Mesothelial cell of epicardium (in vitro differentiated cells): ENCODE data around the gene SYT14. TPM values are rescaled to one million over a fixed set of nuclear protein-coding genes. Genes with fewer than 3 reads are reported as not detected.
"Not testable (repeated sequence)": the region's sequence is repeated elsewhere in the genome, so short reads cannot be mapped to it uniquely, and the experiment has no call there.

Source experiments
- DNase-seq, 2 experiments: peaks; one replicate each; pipeline ENCODE4 v3.0.0; 2021; ENCODE audit warnings: low spot score in 2 of 2; ENCODE audit not compliant: unreplicated experiment in 2 of 2
- H3K27ac Mint-ChIP-seq: 2 replicates; pipeline ENCODE4 v1.8.0; 2021; ENCODE audit warnings: mixed read lengths
- H3K27me3 Mint-ChIP-seq: 2 replicates; pipeline ENCODE4 v1.8.0; 2021; ENCODE audit warnings: low read depth, mixed read lengths
- H3K36me3 Mint-ChIP-seq: 2 replicates; pipeline ENCODE4 v1.8.0; 2021; ENCODE audit warnings: mixed read lengths
- H3K4me1 Mint-ChIP-seq: 2 replicates; pipeline ENCODE4 v1.8.0; 2021; ENCODE audit warnings: mixed read lengths
- H3K4me3 Mint-ChIP-seq: 2 replicates; pipeline ENCODE4 v1.8.0; 2021; ENCODE audit warnings: mild to moderate bottlenecking, moderate library complexity, mixed read lengths
- H3K9me3 Mint-ChIP-seq: 2 replicates; pipeline ENCODE4 v1.8.0; 2021; ENCODE audit warnings: mixed read lengths
- CTCF ChIP-seq: fragments of 200-600 bp; sonication (generic); IDR thresholded peaks from one replicate; pipeline ENCODE4 v1.5.0; 2021; ENCODE audit warnings: antibody characterized with exemption; ENCODE audit not compliant: unreplicated experiment
- total RNA-seq: library from RNA; stranded (reverse); gene quantifications from 3 replicates; pipeline ENCODE4 v1.2.1, GENCODE V29; 2021

Gene SYT14
- total RNA-seq, 1 donor from 2014 or later = 1.1 TPM

GRCh38 chr1:210174133-210174532 lies 236.1 kb downstream of the SYT14 start:
- no peaks in the 10 kb centered on the region for H3K27me3 Mint-ChIP-seq
- H3K36me3 Mint-ChIP-seq = no peaks in the 10 kb centered on the region
- H3K4me3 Mint-ChIP-seq = no peak overlapping the region
- no peak overlapping the region for H3K27ac Mint-ChIP-seq
- no peak for TF ChIP-seq CTCF
- no peak for DNase-seq
- no peaks in the 10 kb centered on the region for H3K9me3 Mint-ChIP-seq
- peaks cover 7% of the 10 kb centered on the region for H3K4me1 Mint-ChIP-seq

DNA sequence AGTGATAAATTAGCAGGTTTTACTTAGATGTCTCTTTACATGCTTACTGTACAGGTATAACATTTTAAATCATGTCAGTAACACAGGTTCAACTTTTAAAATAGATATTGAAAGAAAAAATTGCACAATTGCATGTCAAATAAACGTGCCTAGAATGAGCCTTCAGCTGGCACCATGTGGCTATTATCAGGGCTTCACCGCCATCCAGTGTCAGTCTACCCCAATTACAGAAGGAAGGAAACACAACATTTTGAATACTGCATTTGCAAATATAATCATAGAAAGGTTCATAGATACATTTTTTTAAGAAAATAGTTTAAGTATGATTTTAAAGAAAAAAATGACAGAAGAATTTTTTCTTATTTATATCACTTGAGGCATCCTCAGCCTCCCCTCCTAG lies 247.0 kb downstream of the SYT14 start:
- TF ChIP-seq CTCF = no peak
- no peaks in the 10 kb centered on the region for H3K4me1 Mint-ChIP-seq
- DNase-seq = no peak
- H3K9me3 Mint-ChIP-seq = no peaks in the 10 kb centered on the region
- H3K4me3 Mint-ChIP-seq = no peak overlapping the region
- H3K27ac Mint-ChIP-seq = no peak overlapping the region
- no peaks in the 10 kb centered on the region for H3K27me3 Mint-ChIP-seq
- H3K36me3 Mint-ChIP-seq = no peaks in the 10 kb centered on the region

DNA sequence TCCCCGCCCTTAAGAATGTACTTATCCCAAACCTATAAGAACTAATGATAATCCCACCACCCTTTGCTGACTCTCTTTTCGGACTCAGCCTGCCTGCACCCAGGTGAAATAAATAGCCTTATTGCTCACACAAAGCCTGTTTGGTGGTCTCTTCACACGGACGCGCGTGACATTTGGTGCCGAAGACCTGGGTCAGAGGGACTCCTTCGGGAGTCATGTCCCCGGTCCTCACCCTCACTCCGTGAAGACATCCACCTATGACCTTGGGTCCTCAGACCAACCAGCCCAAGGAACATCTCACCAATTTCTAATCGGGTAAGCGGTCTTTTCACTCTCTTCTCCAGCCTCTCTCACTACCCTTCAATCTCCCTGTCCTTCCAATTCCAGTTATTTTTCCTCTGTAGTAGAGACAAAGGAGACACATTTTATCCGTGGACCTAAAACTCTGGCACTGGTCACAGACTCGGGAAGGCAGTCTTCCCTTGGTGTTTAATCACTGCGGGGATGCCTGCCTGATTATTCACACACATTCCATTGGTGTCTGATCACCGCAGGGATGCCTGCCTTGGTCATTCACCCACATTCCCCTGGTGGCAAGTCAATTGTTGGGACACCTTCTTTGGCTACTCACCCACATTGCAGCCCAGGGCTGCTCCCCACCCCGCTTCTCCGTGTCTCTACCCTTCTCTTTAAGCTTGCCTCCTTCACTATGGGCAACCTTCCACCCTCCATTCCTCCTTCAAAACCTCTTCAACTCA lies 250.0 kb downstream of the SYT14 start:
- not testable (repeated sequence) for DNase-seq, H3K4me1 Mint-ChIP-seq, H3K27ac Mint-ChIP-seq, H3K27me3 Mint-ChIP-seq, H3K36me3 Mint-ChIP-seq, H3K4me3 Mint-ChIP-seq, H3K9me3 Mint-ChIP-seq

DNA sequence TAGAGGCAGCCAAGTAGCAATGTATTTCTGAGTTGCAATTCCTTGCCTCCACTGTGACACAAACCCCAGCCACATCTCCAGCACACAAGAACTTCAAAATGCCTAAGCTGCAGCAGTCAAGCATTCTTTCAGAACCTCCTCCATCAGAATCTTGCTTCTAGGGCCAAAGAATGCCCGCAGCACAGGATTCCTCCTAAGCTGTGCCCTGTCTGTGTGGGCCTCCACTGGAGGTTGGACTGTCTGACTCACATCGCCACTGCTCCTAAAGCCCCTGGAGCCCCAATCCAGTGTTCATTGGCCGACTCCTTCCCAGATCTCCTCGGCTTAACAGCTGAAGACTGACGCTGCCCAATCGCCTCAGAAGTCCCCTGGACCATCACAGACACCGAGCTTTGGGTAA lies 251.4 kb downstream of the SYT14 start:
- no peaks in the 10 kb centered on the region for H3K4me1 Mint-ChIP-seq
- H3K27me3 Mint-ChIP-seq = no peaks in the 10 kb centered on the region
- H3K9me3 Mint-ChIP-seq = no peaks in the 10 kb centered on the region
- H3K27ac Mint-ChIP-seq = no peak overlapping the region
- no peaks in the 10 kb centered on the region for H3K36me3 Mint-ChIP-seq
- TF ChIP-seq CTCF = no peak
- H3K4me3 Mint-ChIP-seq = no peak overlapping the region
- DNase-seq = no peak

DNA sequence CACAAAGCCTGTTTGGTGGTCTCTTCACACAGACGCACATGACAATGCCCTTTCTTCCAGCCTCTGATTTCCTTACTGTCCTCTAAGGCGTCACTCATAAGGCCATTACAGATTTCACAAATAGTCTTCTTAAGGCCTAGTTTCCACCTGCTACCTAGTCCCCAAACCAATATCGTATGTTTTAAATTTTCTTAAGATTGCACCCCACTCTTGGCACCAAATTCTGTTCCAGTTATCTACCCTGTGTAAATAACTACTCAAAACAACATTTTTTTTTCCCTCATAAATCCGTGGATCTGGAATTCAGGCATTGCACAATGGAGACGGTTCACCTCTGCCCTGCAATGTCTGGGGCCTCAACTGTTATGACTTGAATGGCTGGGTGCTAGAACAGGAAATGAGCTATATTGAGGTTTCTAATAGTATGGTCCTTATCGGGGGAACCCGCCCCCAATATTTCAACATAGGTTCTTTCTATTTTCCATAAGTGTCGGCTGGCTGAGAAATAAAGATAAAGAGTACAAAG lies 257.7 kb downstream of the SYT14 start:
- H3K36me3 Mint-ChIP-seq = peaks cover 8% of the 10 kb centered on the region
- no peak for DNase-seq
- no peaks in the 10 kb centered on the region for H3K9me3 Mint-ChIP-seq
- no peak overlapping the region for H3K27ac Mint-ChIP-seq
- no peak for TF ChIP-seq CTCF
- H3K27me3 Mint-ChIP-seq = peaks cover 4% of the 10 kb centered on the region
- no peaks in the 10 kb centered on the region for H3K4me1 Mint-ChIP-seq
- no peak overlapping the region for H3K4me3 Mint-ChIP-seq

GRCh38 chr1:210196266-210196665 lies 258.2 kb downstream of the SYT14 start:
- H3K9me3 Mint-ChIP-seq, H3K27me3 Mint-ChIP-seq, H3K4me1 Mint-ChIP-seq, H3K4me3 Mint-ChIP-seq, H3K36me3 Mint-ChIP-seq, DNase-seq, H3K27ac Mint-ChIP-seq: not testable (repeated sequence)
